Measurements from ENCODE around the gene GRIK2. TPM values are rescaled to one million over a fixed set of nuclear protein-coding genes. Genes with fewer than 3 reads are reported as not detected.

Gene GRIK2
- total RNA-seq, 1 experiment from 2014 or later, result 0.70 TPM

- no peak for DNase-seq
- Histone ChIP-seq H3K9ac (ENCODE audit: extremely low read depth, insufficient read length, low read length) (no peak overlapping the region), H4K8ac (replicated peaks; ENCODE audit: insufficient read length, low read depth, low read length) (no peak overlapping the region), H3K4ac (ENCODE audit: low read depth, low read length) (no peak overlapping the region), H3K27ac (ENCODE audit: insufficient read length, low read depth, low read length) (no peak overlapping the region), H3K56ac (ENCODE audit: insufficient read length, low read depth, low read length) (no peak overlapping the region), H3K79me1 (ENCODE audit: insufficient read depth, low read depth, low read length, poor library complexity, severe bottlenecking) (no peaks in the 10 kb centered on the region), H2BK20ac (ENCODE audit: low read depth, low read length, poor library complexity, severe bottlenecking) (no peak overlapping the region), H3K9me3 (ENCODE audit: control insufficient read depth, low read depth, low read length) (no peaks in the 10 kb centered on the region), H3K14ac (ENCODE audit: insufficient read depth, low read length) (no peak overlapping the region), H3K23ac (ENCODE audit: insufficient read length, low read depth, low read length) (no peak overlapping the region), H2AK5ac (ENCODE audit: insufficient read length, low read length) (no peak overlapping the region), H3K23me2 (ENCODE audit: insufficient read length, low read depth, low read length, poor library complexity, severe bottlenecking) (no peaks in the 10 kb centered on the region), H4K5ac (ENCODE audit: insufficient read length, low read depth, low read length) (no peak overlapping the region), H2BK5ac (ENCODE audit: insufficient read length, low read length) (no peak overlapping the region), H3K4me2 (ENCODE audit: insufficient read depth, insufficient read length, low read length) (no peak overlapping the region), H2BK120ac (ENCODE audit: low read depth, low read length, poor library complexity, severe bottlenecking) (no peak overlapping the region), H3K4me1 (ENCODE audit: insufficient read depth, low read length) (no peaks in the 10 kb centered on the region; the same call in 1 of the 2 replicates), H3K79me2 (ENCODE audit: insufficient read depth, low read length) (no peaks in the 10 kb centered on the region), H4K91ac (ENCODE audit: insufficient read length, low read depth, low read length) (no peak overlapping the region), H2BK12ac (ENCODE audit: insufficient read length, low read depth, low read length) (no peak overlapping the region), H3K18ac (ENCODE audit: insufficient read length, low read depth, low read length) (no peak overlapping the region), H3T11ph (ENCODE audit: low read length) (no peak overlapping the region), H4K20me1 (ENCODE audit: control insufficient read depth, insufficient read depth, insufficient read length) (no peaks in the 10 kb centered on the region), H2AFZ (ENCODE audit: low read length) (no peak overlapping the region), H3K27me3 (ENCODE audit: insufficient read depth, low read length) (no peaks in the 10 kb centered on the region), H2BK15ac (ENCODE audit: low read depth, low read length) (no peak overlapping the region)
- WGBS (ENCODE audit: extremely low coverage, insufficient read length, low lambda C conversion rate), result no CpG with 5 or more reads among the region's 1 CpG
- Mint-ChIP-seq H3K27me3 (ENCODE audit: low read depth) (no peaks in the 10 kb centered on the region), H3K9me3 (no peaks in the 10 kb centered on the region), H3K4me3 (no peak overlapping the region; a peak in 1 of 5 replicates), H3K4me1 (peaks cover 0 to 2% of the 10 kb centered on the region in 2 experiments; a peak in 1 of 4 replicates), H3K27ac (no peak overlapping the region; a peak in 1 of 7 replicates), H3K36me3 (ENCODE audit: insufficient read depth in 1 of 3, low read depth in 3 of 3) (peaks cover 0 to under 1% (median 0%) of the 10 kb centered on the region in 3 experiments; a peak in 3 of 7 replicates)
- no peak for TF ChIP-seq CTCF (conservative IDR thresholded peaks at IDR 0.05)
Observed at GRCh38 chr6:101747716-101748115, 354.2 kb downstream of the GRIK2 start.

All from H9 (cell line).